Transverse colon (tissue), 4 donors: Measurements from ENCODE around the gene NBEA. TPM values are rescaled to one million over a fixed set of nuclear protein-coding genes. Genes with fewer than 3 reads are reported as not detected.

Source experiments
- DNase-seq: peaks from one replicate; pipeline ENCODE4 v3.0.0-alpha.2; 2019
- H3K27ac ChIP-seq, 4 donors: fragments of 200-600 bp; sonication (generic); 2 replicates each; pipeline ENCODE4 v1.5.1; 2016 to 2018; ENCODE audit warnings: inconsistent platforms in 4 of 4
- H3K27me3 ChIP-seq: fragments of 200-600 bp; sonication (generic); 2 replicates; pipeline ENCODE4 v1.5.1; 2017; ENCODE audit warnings: inconsistent platforms
- H3K36me3 ChIP-seq, 4 donors: fragments of 200-600 bp; sonication (generic); 2 replicates each; pipeline ENCODE4 v1.5.1; 2017 to 2019; ENCODE audit warnings: inconsistent platforms in 4 of 4
- H3K4me1 ChIP-seq, 4 donors: fragments of 200-600 bp; sonication (generic); 2 replicates each; pipeline ENCODE4 v1.5.1; 2017 to 2020; ENCODE audit warnings: inconsistent platforms in 4 of 4
- H3K4me3 ChIP-seq, 4 donors: fragments of 200-600 bp; sonication (generic); 1 replicate in 1 of 4; 2 replicates in 3 of 4; pipeline versions ENCODE4 v1.5.1 to v1.6.1; 2017 to 2019; ENCODE audit warnings: inconsistent platforms in 4 of 4
- H3K9me3 ChIP-seq, 2 donors: fragments of 200-600 bp; sonication (generic); 2 replicates each; pipeline ENCODE4 v1.5.1; 2017 to 2019; ENCODE audit warnings: inconsistent platforms in 2 of 2
- CTCF ChIP-seq, 5 experiments: fragments of 200-600 bp in 3 of 5; fragments of 450-650 bp in 2 of 5; sonication (generic) in 3 of 5; IDR thresholded peaks; 1 replicate in 2 of 5; 2 replicates in 3 of 5; pipeline ENCODE4 v1.5.1; 2016 to 2017; ENCODE audit warnings: antibody characterized with exemption in 5 of 5, inconsistent platforms in 3 of 5, mild to moderate bottlenecking in 2 of 5, moderate library complexity in 1 of 5
- EP300 ChIP-seq: sonication (generic); formaldehyde crosslinking; IDR thresholded peaks from one replicate; pipeline ENCODE4 v1.6.1; 2017; ENCODE audit warnings: antibody characterized with exemption, low read depth
- POLR2A ChIP-seq: fragments of 450-650 bp; IDR thresholded peaks from one replicate; pipeline ENCODE4 v1.6.1; 2016; ENCODE audit warnings: antibody characterized with exemption, mild to moderate bottlenecking, moderate library complexity
- POLR2AphosphoS5 ChIP-seq, 3 donors: sonication (generic); formaldehyde crosslinking; IDR thresholded peaks; one replicate each; pipeline ENCODE4 v1.6.1; 2016; ENCODE audit warnings: antibody characterized with exemption in 3 of 3
- WGBS, 2 donors: methylation state at CpG; one replicate each; pipeline ENCODE4 v1.1.5; 2018; ENCODE audit warnings: low coverage in 1 of 2; 5-methylcytosine and 5-hydroxymethylcytosine counted together
- in situ Hi-C, 4 donors: fragments of 200-750 bp; cut with MboI; loops; one replicate each; pipeline versions ENCODE4 v1.15.0 to v1.15.1; 2017; ENCODE audit warnings: low sequenced_read_pairs in 3 of 4, low pct_ligation_motif_present in 1 of 4, low pct_unique_long_range_greater_than_20kb in 1 of 4
- intact Hi-C: fragments of 100-400 bp; cut with DNase I; formaldehyde crosslinking; loops from one replicate; pipeline ENCODE4 v1.15.1; 2023; ENCODE audit warnings: low total_unique reads
- total RNA-seq, 4 donors: library from RNA; depleted of rRNA; stranded (reverse); fragments of >200 nt; gene quantifications; one replicate each; pipeline ENCODE4 v1.1.0, GENCODE V29; 2016

Gene NBEA
- total RNA-seq, 4 donors from 2014 or later = 8.2 to 21.1 (median 12.5) TPM

GRCh38 chr13:35614666-35615065 is 672.6 kb downstream of the NBEA start:
- 95% methylated on average over 2 of the region's 2 CpGs; no CpG with 5 or more reads in 1 of the 2 donors for WGBS, 2 donors
- intact Hi-C loops (no loop called here), in situ Hi-C loops (no loop called here)
- Histone ChIP-seq H3K27ac (no peak overlapping the region), H3K36me3 (no peaks in the 10 kb centered on the region), H3K4me3 (no peak overlapping the region), H3K4me1 (no peaks in the 10 kb centered on the region), H3K27me3 (no peaks in the 10 kb centered on the region), H3K9me3 (no peaks in the 10 kb centered on the region)
- TF ChIP-seq CTCF (IDR thresholded peaks at IDR 0.05) (no peak), EP300 (no peak), POLR2AphosphoS5 (IDR thresholded peaks at IDR 0.05) (no peak), POLR2A (no peak)
- DNase-seq = no peak

- intact Hi-C loops = no loop called here
- H3K36me3 ChIP-seq = no peaks in the 10 kb centered on the region
- no peak for DNase-seq
- in situ Hi-C loops = no loop called here
- no peaks in the 10 kb centered on the region for H3K4me1 ChIP-seq
- H3K4me3 ChIP-seq = no peak overlapping the region
- no peak overlapping the region for H3K27ac ChIP-seq
- TF ChIP-seq POLR2A (no peak), CTCF (IDR thresholded peaks at IDR 0.05) (no peak)
- no peaks in the 10 kb centered on the region for H3K27me3 ChIP-seq
- WGBS, 2 donors = 63 to 75% methylated on average over 2 to 6 of the region's 6 CpGs
- H3K9me3 ChIP-seq = no peaks in the 10 kb centered on the region
Measured at GRCh38 chr13:35617420-35617819, 675.4 kb downstream of the NBEA start.

DNA sequence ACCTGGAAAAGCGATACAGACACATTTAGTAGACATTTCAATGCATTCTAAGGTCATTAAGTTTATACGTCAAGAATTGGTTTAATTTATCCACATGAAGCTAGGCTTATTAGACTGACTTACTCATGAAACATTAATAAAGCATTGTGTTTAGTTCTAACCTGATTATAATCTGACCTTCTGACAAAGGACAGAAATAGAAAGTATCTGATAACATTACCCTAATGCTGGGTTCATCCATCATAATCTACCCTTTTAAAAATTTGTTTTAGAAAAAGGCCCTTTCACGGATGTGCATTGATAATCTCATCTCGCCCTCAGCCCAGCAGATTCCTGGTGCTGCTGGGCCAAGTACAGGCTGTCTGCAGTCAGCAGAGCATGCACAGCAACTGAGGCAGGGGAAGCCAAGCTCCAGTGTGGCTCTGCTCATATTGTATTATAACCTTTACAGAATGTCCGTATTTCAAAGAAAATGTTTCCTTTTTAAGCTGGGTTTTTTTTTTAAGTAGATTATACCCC is 676.6 kb downstream of the NBEA start:
- H3K4me3 ChIP-seq = no peak overlapping the region
- 87 to 90% methylated on average over 5 of the region's 5 CpGs for WGBS, 2 donors
- in situ Hi-C loops (no loop called here), intact Hi-C loops (no loop called here)
- no peaks in the 10 kb centered on the region for H3K36me3 ChIP-seq
- H3K27me3 ChIP-seq = no peaks in the 10 kb centered on the region
- no peaks in the 10 kb centered on the region for H3K9me3 ChIP-seq
- H3K27ac ChIP-seq = no peak overlapping the region
- no peak for DNase-seq
- H3K4me1 ChIP-seq = no peaks in the 10 kb centered on the region
- TF ChIP-seq CTCF (IDR thresholded peaks at IDR 0.05) = no peak
- TF ChIP-seq POLR2AphosphoS5 (IDR thresholded peaks at IDR 0.05) = no peak
- no peak for TF ChIP-seq EP300
- no peak for TF ChIP-seq POLR2A

DNA sequence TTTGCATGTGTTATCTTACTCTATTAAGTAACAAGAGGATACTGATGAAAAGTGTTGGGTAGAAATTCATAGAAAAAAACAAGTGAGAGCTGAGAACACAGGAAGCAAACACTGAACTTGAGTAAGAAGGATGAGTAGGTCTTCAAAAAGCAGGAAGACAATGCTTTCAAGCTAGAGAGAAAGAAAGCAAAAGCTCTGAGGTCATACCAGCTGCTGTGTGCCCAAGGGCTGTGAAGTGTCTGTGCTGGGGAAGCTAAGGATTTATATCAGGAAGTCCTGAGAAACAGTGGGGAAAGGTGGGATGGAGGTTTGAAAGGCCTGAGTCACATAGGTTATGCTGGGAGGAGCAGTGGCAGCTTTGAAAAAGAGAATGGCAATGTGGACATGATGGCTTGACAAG is 679.9 kb downstream of the NBEA start:
- in situ Hi-C loops (no loop called here), intact Hi-C loops (no loop called here)
- no peaks in the 10 kb centered on the region for H3K4me1 ChIP-seq
- no peak for DNase-seq
- H3K36me3 ChIP-seq = no peaks in the 10 kb centered on the region
- H3K9me3 ChIP-seq = no peaks in the 10 kb centered on the region
- H3K27me3 ChIP-seq = no peaks in the 10 kb centered on the region
- no peak overlapping the region for H3K4me3 ChIP-seq
- TF ChIP-seq CTCF (IDR thresholded peaks at IDR 0.05) (no peak), POLR2A (no peak), EP300 (no peak), POLR2AphosphoS5 (IDR thresholded peaks at IDR 0.05) (no peak)
- H3K27ac ChIP-seq = no peak overlapping the region
